ENCODE measurements around the gene HDHD5.

DNA sequence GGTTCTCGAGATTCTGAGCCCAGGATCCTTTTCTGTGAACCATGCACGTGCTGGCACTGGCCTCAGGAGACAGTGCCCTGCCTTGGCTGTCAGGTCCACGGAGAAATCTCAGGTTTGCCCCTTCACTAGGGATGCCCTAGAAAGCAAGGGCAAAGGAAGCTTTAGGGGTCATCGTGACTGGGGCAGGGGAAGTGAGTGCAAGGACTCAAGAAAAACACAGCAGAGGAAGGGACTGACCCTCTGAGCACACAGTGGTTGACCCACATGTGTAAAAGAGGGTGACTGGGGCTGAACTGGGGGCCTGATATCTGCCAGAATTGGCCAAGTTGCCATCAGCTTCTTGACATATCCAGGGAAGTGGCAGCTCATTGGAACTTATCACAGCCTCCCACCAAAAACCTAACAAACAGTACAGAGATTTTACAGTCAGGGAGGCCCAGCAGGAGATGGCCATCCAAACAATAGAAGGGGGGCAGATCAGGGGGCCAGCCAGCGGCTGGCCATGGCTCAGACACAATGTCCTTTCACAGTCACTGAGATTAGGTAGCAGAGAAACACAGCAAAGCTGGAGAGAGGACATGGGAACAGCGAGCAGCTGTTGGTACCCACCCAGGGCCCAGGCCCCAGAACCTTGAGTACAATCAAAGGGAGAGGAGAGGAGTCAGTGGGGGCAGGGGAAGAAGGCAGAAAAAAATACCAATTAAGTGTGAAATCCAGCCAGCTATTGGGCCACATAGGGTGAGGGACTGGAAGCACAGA is 42.3 kb downstream of the HDHD5 start:
- TF ChIP-seq CTCF (IDR thresholded peaks at IDR 0.05), result no peak
- no peak for TF ChIP-seq POLR2A (IDR thresholded peaks at IDR 0.05)

All from thyroid gland (tissue), 4 donors.